ENCODE measurements around the gene PELI3.

Gene PELI3

GRCh38 chr11:66494935-66495334 lies 28.2 kb downstream of the PELI3 start:
- Histone ChIP-seq H3K4me1 (no peaks in the 10 kb centered on the region), H3K36me3 (peaks cover 19 to 91% (median 75%) of the 10 kb centered on the region in 3 donors), H3K27ac (no peak overlapping the region), H3K9me3 (no peaks in the 10 kb centered on the region), H3K27me3 (no peaks in the 10 kb centered on the region), H3K4me3 (no peak overlapping the region)
- intact Hi-C loops (cut with DNase I; ENCODE audit: low total_unique reads): no loop called here
- no peak for TF ChIP-seq CTCF (IDR thresholded peaks at IDR 0.05)
- no peak for DNase-seq

GRCh38 chr11:66495401-66495854 lies 28.7 kb downstream of the PELI3 start:
- Histone ChIP-seq H3K4me3 (no peak overlapping the region), H3K27me3 (no peaks in the 10 kb centered on the region), H3K27ac (no peak overlapping the region), H3K9me3 (no peaks in the 10 kb centered on the region), H3K36me3 (peaks cover 19 to 96% (median 75%) of the 10 kb centered on the region in 3 donors), H3K4me1 (no peaks in the 10 kb centered on the region)
- no peak for DNase-seq
- intact Hi-C loops (cut with DNase I; ENCODE audit: low total_unique reads): no loop called here
- no peak for TF ChIP-seq CTCF (IDR thresholded peaks at IDR 0.05)

- no peaks in the 10 kb centered on the region for H3K4me1 ChIP-seq
- H3K27ac ChIP-seq: no peak overlapping the region
- H3K27me3 ChIP-seq: no peaks in the 10 kb centered on the region
- intact Hi-C loops (cut with DNase I; ENCODE audit: low total_unique reads): no loop called here
- TF ChIP-seq CTCF (IDR thresholded peaks at IDR 0.05): no peak
- no peak overlapping the region for H3K4me3 ChIP-seq
- no peak for DNase-seq
- H3K9me3 ChIP-seq: no peaks in the 10 kb centered on the region
- peaks cover 19 to 91% (median 62%) of the 10 kb centered on the region in 3 donors for H3K36me3 ChIP-seq
Observed at GRCh38 chr11:66497206-66497605, 30.5 kb downstream of the PELI3 start.

- Histone ChIP-seq H3K36me3 (peaks cover 10 to 89% (median 56%) of the 10 kb centered on the region in 3 donors), H3K4me1 (no peaks in the 10 kb centered on the region), H3K4me3 (no peak overlapping the region), H3K27ac (no peak overlapping the region), H3K27me3 (no peaks in the 10 kb centered on the region), H3K9me3 (no peaks in the 10 kb centered on the region)
- TF ChIP-seq CTCF (IDR thresholded peaks at IDR 0.05): no peak
- no peak for DNase-seq
- intact Hi-C loops (cut with DNase I; ENCODE audit: low total_unique reads): no loop called here
Observed at GRCh38 chr11:66498506-66498905, 31.8 kb downstream of the PELI3 start.

- DNase-seq: no peak
- TF ChIP-seq CTCF (IDR thresholded peaks at IDR 0.05): no peak
- intact Hi-C loops (cut with DNase I; ENCODE audit: low total_unique reads): no loop called here
- no peaks in the 10 kb centered on the region for H3K9me3 ChIP-seq
- peaks cover 0 to 47% (median 16%) of the 10 kb centered on the region in 3 donors for H3K36me3 ChIP-seq
- H3K4me1 ChIP-seq: peaks cover 0 to 6% (median 3%) of the 10 kb centered on the region in 4 donors
- no peaks in the 10 kb centered on the region for H3K27me3 ChIP-seq
- no peak overlapping the region for H3K27ac ChIP-seq
- no peak overlapping the region for H3K4me3 ChIP-seq
Observed at GRCh38 chr11:66505276-66505816, 38.6 kb downstream of the PELI3 start.

Measured in tibial artery (tissue), 4 donors.